Anterior cingulate cortex (tissue), 58 donors: ENCODE measurements around the gene SPTB.

Experiments
- DNase-seq, 58 donors: peaks; one replicate each; lab custom pipeline; 2025; lab: John Stamatoyannopoulos, UW

The SPTB gene

GRCh38 chr14:64721899-64722298 lies 157.8 kb downstream of the SPTB start:
- no peak for DNase-seq

GRCh38 chr14:64721391-64721791 lies 158.3 kb downstream of the SPTB start:
- peak in 12 of 58 donors; percentile 5 to 35 (median 26) for DNase-seq

- no peak for DNase-seq
These were observed 159.6 kb downstream of the SPTB start for GRCh38 chr14:64720131-64720576.

- no peak for DNase-seq
These were observed 160.1 kb downstream of the SPTB start for GRCh38 chr14:64719601-64720000.

GRCh38 chr14:64718762-64719161 lies 160.9 kb downstream of the SPTB start:
- no peak for DNase-seq

GRCh38 chr14:64717870-64718269 lies 161.8 kb downstream of the SPTB start:
- DNase-seq, result peak in 5 of 58 donors; percentile 15 to 59 (median 25)

- peak in 39 of 58 donors; percentile 3 to 84 (median 49) for DNase-seq
These were observed 163.9 kb downstream of the SPTB start for GRCh38 chr14:64715628-64716412.

- DNase-seq, result peak in 1 of 58 donors; percentile 58
These were observed 164.5 kb downstream of the SPTB start for GRCh38 chr14:64715146-64715627.

- DNase-seq, result no peak
These were observed 165.2 kb downstream of the SPTB start for GRCh38 chr14:64714432-64715025.

GRCh38 chr14:64713677-64714076 lies 166.0 kb downstream of the SPTB start:
- no peak for DNase-seq

GRCh38 chr14:64711039-64711438 lies 168.7 kb downstream of the SPTB start:
- no peak for DNase-seq

- DNase-seq, result peak in 1 of 58 donors; percentile 58
These were observed 170.6 kb downstream of the SPTB start for GRCh38 chr14:64709126-64709525.

GRCh38 chr14:64708148-64709004 lies 171.3 kb downstream of the SPTB start:
- DNase-seq, result peak in 37 of 58 donors; percentile 21 to 74 (median 38)

- no peak for DNase-seq
These were observed 172.0 kb downstream of the SPTB start for GRCh38 chr14:64707661-64708060.

GRCh38 chr14:64706593-64707193 lies 173.0 kb downstream of the SPTB start:
- peak in 52 of 58 donors; percentile 22 to 93 (median 74) for DNase-seq

- DNase-seq, result no peak
These were observed 173.6 kb downstream of the SPTB start for GRCh38 chr14:64706119-64706592.

- DNase-seq, result peak in 27 of 58 donors; percentile 21 to 72 (median 51)
These were observed 174.2 kb downstream of the SPTB start for GRCh38 chr14:64705381-64706118.

GRCh38 chr14:64704743-64705380 lies 174.8 kb downstream of the SPTB start:
- peak in 9 of 58 donors; percentile 29 to 56 (median 50) for DNase-seq
